Effector memory CD4-positive, alpha-beta T cell (primary cell): ENCODE measurements around the gene FKBP1B.
A peak's percentile ranks its signal among the peaks of the same experiment; 100 is the strongest.

Experiments used
- DNase-seq, 3 donors: peaks; one replicate each; pipeline ENCODE4 v3.0.0-alpha.2; 2020
- H3K27ac ChIP-seq: 2 replicates; pipeline ENCODE4 v1.7.0; 2013; ENCODE audit warnings: mild to moderate bottlenecking, low read length, moderate library complexity; ENCODE audit not compliant: insufficient read depth, poor library complexity, severe bottlenecking
- H3K27me3 ChIP-seq: replicated peaks from 2 replicates; pipeline ENCODE4 v1.7.0; 2013; ENCODE audit warnings: mild to moderate bottlenecking, low read length; ENCODE audit not compliant: insufficient read depth, control insufficient read depth, poor library complexity, severe bottlenecking
- H3K36me3 ChIP-seq: 2 replicates; pipeline ENCODE4 v1.7.0; 2013; ENCODE audit warnings: mild to moderate bottlenecking, low read length, moderate library complexity; ENCODE audit not compliant: control insufficient read depth, insufficient read depth
- H3K4me1 ChIP-seq: 2 replicates; pipeline ENCODE4 v1.7.0; 2013; ENCODE audit warnings: low read length, mild to moderate bottlenecking; ENCODE audit not compliant: control insufficient read depth, insufficient read depth, poor library complexity, severe bottlenecking
- H3K4me3 ChIP-seq: 2 replicates; pipeline ENCODE4 v1.7.0; 2013; ENCODE audit warnings: low read length, low read depth, mild to moderate bottlenecking; ENCODE audit not compliant: insufficient read depth, poor library complexity, severe bottlenecking
- H3K9me3 ChIP-seq: 2 replicates; pipeline ENCODE4 v1.7.0; 2013; ENCODE audit warnings: mild to moderate bottlenecking, low read length, moderate library complexity; ENCODE audit not compliant: control insufficient read depth

The FKBP1B gene

DNA sequence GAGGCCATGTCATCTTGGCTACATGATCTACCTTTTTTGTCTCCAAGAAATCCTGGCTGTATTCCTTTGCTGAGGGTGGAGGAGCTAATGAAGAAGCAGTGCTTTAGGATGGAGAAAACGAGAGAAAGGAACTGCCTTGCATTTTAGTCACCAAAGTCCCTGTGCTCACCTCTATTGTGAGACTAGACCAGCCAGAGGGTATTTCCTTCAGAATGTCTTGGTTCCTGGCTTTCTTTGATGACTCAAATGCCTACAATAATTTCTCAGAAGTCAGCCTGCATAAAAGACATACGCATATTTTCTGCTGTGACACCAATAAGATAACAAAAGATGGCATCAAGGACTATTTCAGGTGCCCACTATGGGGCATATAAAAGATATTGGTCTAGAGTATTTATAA is 15.8 kb downstream of the FKBP1B start:
- Histone ChIP-seq H3K27ac (no peak overlapping the region), H3K4me1 (no peaks in the 10 kb centered on the region), H3K27me3 (no peaks in the 10 kb centered on the region), H3K9me3 (no peaks in the 10 kb centered on the region), H3K4me3 (no peak overlapping the region), H3K36me3 (peaks cover 13% of the 10 kb centered on the region)
- no peak for DNase-seq

DNA sequence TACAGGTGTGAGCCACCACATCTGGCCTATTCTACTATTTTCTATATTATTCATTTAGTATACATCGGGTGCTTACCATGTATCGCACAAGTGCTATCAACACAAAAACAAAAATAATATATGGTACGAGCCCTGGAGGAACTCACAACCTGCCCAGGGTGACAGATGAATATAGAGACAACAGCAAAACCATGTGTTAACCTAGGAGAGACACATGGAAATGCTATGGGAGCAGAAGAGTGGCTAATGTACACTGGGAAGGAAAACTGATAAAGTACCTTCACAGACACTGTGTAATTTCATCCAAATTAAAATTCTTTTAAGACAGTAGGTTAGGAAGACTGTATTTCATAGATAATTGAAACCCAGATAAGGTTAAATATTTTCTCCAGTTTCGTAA is 22.7 kb downstream of the FKBP1B start:
- peaks cover 4% of the 10 kb centered on the region for H3K4me1 ChIP-seq
- H3K4me3 ChIP-seq, result no peak overlapping the region
- no peak for DNase-seq
- H3K27me3 ChIP-seq, result no peaks in the 10 kb centered on the region
- H3K27ac ChIP-seq, result no peak overlapping the region
- H3K36me3 ChIP-seq, result peaks cover 33% of the 10 kb centered on the region
- H3K9me3 ChIP-seq, result no peaks in the 10 kb centered on the region

DNA sequence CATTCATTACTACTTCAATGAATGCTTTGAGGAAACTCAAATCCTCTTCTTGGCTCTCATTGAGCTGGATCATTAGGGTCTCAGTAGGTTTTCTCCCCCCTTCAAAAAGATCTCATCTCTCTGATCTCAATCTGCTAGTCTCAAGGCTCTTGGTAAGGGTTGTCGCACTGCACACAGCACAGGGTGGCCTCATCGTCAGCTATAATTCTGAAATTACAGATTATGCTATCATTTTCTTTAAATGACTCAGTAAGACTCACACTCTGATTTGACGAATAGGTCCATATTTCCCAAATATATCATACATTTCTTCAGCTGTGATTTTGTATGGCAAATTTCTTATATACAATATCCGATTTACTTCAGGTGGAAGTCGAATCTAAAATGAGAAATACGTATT is 24.3 kb downstream of the FKBP1B start:
- Histone ChIP-seq H3K27ac (no peak overlapping the region), H3K9me3 (no peaks in the 10 kb centered on the region), H3K4me3 (no peak overlapping the region), H3K36me3 (peaks cover 33% of the 10 kb centered on the region), H3K4me1 (peaks cover 7% of the 10 kb centered on the region), H3K27me3 (no peaks in the 10 kb centered on the region)
- DNase-seq, result no peak

DNA sequence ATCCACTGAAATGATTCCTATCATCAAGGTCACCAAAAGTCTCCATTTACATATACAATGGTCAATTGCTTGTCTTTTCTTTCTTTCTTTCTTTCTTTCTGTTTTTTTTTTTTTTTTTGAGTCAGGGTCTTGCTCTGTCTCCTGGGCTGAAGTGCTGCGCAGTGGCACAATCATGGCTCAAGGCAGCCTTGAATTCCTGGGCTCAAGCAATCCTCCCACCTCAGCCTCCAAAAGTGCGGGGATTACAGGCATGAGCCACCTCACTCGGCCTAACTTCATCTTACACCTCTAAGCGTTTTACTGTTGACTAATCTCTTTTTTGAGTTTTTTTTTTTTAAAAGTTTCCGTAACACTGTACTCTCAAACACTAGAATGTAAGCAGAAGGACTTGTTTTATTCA is 25.7 kb downstream of the FKBP1B start:
- H3K4me3 ChIP-seq, result peak overlapping the region; percentile 80
- no peak for DNase-seq
- H3K9me3 ChIP-seq, result no peaks in the 10 kb centered on the region
- peaks cover 27% of the 10 kb centered on the region for H3K36me3 ChIP-seq
- H3K27ac ChIP-seq, result peak overlapping the region; percentile 86
- no peaks in the 10 kb centered on the region for H3K27me3 ChIP-seq
- H3K4me1 ChIP-seq, result peaks cover 7% of the 10 kb centered on the region

DNA sequence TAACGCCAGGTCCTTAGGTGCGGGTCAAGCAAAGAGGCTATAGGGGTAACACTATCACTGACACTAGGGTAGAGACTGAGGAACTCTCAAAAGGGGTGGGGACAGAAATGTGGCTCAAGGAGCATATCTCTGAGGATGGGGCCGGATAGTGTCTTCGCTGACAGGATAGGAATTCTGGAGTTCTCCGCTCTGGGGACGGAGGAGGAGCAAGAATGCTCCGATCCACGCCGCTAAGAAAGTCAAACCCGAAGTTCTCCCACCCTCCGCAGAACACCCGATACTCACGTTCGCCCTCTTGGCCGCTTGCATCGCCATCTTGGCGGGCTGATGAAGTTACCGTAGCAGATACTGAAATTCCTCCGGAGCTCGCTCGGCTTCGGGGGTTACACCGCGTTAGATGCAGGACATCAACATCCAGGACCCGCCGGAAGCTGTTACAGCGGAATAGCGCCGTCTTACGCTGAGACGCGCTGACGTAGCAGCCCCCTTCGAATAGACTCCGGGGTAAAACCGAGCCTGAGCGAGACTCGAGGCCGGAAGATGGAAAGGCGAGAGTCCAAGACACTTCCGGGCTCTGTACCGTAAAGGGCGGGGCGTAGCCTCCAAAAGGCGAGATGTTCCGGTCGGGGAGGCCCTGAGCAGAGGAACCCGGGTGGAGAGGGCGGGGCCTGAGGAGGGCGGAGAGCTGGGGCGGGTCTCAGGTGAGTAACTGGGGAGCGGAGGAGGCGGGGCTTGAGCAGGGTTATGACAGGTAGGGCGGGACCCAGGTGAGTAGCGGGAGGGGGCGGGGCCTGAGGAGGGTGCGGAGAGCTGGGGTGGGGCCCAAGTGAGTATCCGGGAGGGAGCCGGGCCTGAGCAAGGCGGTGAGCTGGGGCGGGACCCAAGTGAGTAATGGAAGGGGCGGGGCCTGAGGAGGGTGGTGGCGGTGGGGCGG is 26.6 kb downstream of the FKBP1B start, which contains the start of gene SF3B6:
SF3B6 (minus strand) TSS at position 412 of the 934 bp plus-strand sequence; CDS start at position 315, 97 bp downstream.
- H3K27ac ChIP-seq, result peak within 1 kb of the TSS; percentile 86
- H3K9me3 ChIP-seq, result no peaks in the 10 kb centered on the region
- peak; percentile 100 for DNase-seq
- H3K36me3 ChIP-seq, result peaks cover 22% of the 10 kb centered on the region
- H3K4me1 ChIP-seq, result peaks cover 7% of the 10 kb centered on the region
- no peaks in the 10 kb centered on the region for H3K27me3 ChIP-seq
- H3K4me3 ChIP-seq, result peak within 1 kb of the TSS; percentile 80

DNA sequence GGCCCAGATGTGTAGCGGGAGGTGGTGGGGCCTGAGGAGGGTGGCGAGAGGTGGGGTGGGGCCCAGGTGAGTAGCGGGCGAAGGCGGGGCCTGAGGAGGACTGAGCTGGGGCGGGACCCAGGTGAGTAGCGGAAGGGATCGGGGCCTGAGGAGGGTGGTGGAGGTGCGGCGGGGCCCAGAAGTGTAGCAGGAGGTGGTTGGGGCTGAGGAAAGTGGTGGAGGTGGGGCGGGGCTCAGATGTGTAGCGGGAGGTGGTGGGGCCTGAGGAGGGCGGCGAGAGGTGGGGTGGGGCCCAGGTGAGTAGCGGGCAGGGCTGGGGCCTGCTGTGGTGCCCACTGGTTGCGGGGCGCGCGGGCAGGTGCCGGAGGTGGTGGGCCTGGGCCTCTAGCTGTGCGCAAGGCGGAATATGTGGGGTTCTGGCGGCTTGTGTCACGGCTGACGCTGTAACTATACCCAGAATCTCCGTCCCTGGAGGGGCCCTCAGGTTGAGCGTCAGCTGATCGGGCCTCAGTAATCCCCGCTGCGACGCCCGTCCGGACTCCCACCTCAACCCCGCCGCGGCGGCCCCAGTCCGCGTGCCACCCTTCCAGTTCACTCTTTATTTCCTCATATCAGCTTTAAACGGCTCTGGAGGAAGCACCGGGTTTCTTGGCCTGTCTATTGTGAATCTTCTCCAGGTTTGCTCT is 27.5 kb downstream of the FKBP1B start:
- no peak for DNase-seq
- peaks cover 7% of the 10 kb centered on the region for H3K4me1 ChIP-seq
- peak overlapping the region; percentile 56 for H3K4me3 ChIP-seq
- H3K36me3 ChIP-seq, result peaks cover 16% of the 10 kb centered on the region
- no peaks in the 10 kb centered on the region for H3K9me3 ChIP-seq
- H3K27me3 ChIP-seq, result no peaks in the 10 kb centered on the region
- peak overlapping the region; percentile 86 for H3K27ac ChIP-seq

DNA sequence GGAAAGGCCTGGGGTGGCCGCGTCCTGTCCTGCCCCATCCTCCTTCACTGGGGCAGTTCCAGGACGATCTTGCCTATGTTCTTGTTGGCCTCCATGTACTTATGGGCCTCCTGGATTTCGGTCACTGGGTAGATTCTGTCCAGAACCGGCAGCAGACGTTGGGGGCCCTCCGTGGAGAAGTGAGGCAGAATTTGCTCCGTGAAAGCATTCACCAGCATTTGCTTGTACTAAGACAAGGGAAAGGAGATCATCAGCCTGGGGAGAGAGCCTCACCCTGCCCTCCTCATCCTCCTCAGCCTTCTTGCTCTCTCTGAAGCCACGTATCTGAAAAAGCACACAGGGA is 28.0 kb downstream of the FKBP1B start:
- DNase-seq, result no peak
- Histone ChIP-seq H3K27ac (peak overlapping the region; percentile 86), H3K36me3 (peaks cover 11% of the 10 kb centered on the region), H3K4me1 (peaks cover 7% of the 10 kb centered on the region), H3K9me3 (no peaks in the 10 kb centered on the region), H3K27me3 (no peaks in the 10 kb centered on the region), H3K4me3 (peak overlapping the region; percentile 56)

DNA sequence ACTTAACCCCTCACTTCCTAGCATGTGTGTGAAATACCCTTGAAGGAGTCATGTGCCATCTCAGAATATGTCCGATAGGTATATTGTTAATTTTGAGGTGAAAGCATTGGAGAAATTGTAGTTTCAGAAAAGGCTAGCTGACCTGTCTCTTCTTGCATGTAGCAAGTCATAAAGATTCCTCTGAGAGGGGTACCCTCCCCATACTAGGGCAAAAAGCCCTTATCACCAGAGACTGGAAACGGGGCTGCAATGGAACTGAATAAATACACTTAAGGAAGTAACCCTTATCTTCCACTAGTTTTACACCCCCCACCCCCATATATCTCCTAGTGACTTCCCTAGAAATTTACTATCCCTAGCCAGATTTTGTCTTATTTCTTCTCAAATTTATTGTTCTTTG is 28.3 kb downstream of the FKBP1B start:
- Histone ChIP-seq H3K4me1 (peaks cover 7% of the 10 kb centered on the region), H3K4me3 (no peak overlapping the region), H3K27me3 (no peaks in the 10 kb centered on the region), H3K27ac (no peak overlapping the region), H3K36me3 (peaks cover 8% of the 10 kb centered on the region), H3K9me3 (no peaks in the 10 kb centered on the region)
- no peak for DNase-seq

DNA sequence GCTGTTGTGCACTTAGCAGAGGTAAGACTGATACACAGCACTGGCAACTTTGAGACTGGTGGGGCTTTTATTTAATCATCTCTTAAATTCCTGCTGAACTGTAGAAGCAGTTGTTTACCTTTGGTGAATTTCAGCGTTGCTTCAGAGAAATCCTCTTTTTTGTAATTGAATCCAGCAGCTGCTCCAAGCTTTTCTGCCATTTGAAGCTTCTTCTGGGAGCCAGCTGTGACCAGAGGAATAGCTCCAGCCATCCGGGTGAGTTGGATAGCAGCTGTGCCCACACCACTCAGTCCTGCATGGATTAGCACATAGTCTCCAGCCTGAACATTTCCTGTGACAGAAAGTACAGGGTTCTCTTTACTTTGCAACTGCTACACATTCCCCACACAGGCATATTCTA is 31.2 kb downstream of the FKBP1B start:
- Histone ChIP-seq H3K9me3 (no peaks in the 10 kb centered on the region), H3K36me3 (no peaks in the 10 kb centered on the region), H3K4me3 (no peak overlapping the region), H3K27me3 (no peaks in the 10 kb centered on the region), H3K4me1 (peaks cover 12% of the 10 kb centered on the region), H3K27ac (no peak overlapping the region)
- no peak for DNase-seq
